NCI-H69 (cell line): Measurements from ENCODE around the gene PACRGL.
A peak's percentile ranks its signal among the peaks of the same experiment; 100 is the strongest.
"Not testable (repeated sequence)": the region's sequence is repeated elsewhere in the genome, so short reads cannot be mapped to it uniquely, and the experiment has no call there.

Experiments
- DNase-seq: peaks from one replicate; lab custom pipeline; 2025; lab: John Stamatoyannopoulos, UW

The PACRGL gene

GRCh38 chr4:20723463-20723862 lies 23.2 kb downstream of the PACRGL start:
- no peak for DNase-seq

GRCh38 chr4:20724915-20725314 lies 24.7 kb downstream of the PACRGL start:
- no peak for DNase-seq

- DNase-seq: no peak
These were observed 35.7 kb downstream of the PACRGL start for GRCh38 chr4:20735931-20736330.

DNA sequence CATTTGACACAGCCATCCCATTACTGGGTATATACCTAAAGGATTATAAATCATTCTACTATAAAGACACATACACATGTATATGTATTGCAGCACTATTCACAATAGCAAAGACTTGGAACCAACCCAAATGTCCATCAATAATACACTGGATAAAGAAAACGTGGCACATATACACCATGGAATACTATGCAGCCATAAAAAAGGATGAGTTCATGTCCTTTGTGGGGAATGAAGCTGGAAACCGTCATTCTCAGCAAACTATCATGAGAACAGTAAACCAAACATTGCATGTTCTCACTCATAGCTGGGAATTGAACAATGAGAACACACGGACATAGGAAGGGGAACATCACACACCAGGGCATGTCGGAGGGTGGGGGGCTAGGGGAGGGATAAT lies 45.7 kb downstream of the PACRGL start:
- DNase-seq: not testable (repeated sequence)

GRCh38 chr4:20752641-20753040 lies 52.4 kb downstream of the PACRGL start:
- no peak for DNase-seq

DNA sequence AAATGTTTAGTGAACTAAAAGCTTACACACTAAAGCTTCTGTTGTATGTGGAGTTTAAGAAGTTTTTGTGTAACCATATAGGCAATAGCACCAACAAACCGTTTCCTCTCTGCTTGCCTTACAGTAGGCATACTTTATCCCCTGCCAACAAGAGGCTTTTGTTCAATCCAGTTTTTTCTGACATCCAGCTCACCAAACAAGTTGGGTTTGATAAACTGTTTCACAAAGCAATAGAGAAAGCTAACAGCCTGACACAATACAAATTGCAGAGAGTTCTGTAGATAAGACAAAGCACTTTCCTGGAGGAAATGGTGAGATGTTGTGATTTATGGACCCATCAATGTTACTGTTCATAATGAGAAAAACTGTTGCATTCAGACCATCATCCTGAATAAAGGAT lies 53.8 kb downstream of the PACRGL start:
- no peak for DNase-seq

DNA sequence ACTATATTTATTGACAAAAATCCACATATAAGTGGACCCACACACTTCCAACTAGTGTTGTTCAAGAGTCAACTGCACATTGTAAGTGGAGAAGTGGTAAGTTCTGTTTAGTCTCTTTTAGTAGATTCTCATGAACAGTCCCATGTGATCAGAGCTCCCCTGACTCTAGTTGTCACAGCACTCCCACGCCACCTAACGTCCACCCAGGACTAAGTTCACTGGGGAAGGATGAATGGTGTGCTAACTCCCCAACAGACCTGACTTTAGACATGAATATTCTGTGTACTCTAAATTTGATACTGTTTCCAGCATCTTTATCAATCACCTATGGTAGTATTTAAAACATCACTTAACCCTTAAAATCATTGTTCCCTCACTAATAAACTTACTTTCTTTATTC lies 59.8 kb downstream of the PACRGL start:
- peak; percentile 1 for DNase-seq

DNA sequence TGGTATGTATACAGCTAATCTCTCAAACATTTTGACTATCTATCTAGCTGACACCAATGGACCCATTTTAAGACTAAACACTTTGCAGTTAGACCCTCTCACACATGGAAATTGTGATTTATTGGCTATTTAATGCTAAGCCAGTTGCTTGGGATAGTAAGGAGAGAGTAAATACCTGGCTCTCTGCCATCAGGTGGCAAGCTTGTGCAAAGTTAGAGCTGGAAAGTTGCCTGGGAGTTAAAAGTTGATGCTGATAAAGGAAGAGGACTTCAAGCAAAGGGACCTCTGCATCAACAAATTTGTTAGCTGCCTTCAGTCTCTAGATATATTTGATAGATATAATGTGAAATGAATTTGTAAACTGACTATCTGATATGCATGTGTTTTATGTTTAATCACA lies 61.1 kb downstream of the PACRGL start:
- no peak for DNase-seq

DNA sequence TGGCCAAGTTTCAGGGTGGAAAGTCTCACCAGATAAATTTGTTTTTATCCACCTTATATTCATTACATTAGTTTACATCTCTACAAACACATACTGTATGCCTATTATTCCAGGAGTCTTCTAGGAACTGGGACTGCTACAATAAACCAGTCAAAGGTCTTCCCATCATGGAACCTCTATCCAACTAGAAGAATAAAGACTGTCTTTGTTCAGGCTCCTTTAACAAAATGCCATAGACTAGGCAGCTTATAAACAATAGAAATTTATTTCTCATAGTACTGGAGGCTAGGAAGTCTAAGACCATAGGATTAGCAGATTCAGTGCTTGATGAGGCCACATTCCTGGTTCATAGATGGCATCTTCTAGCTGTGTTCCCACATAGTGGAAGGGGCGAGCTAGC lies 61.6 kb downstream of the PACRGL start:
- DNase-seq: no peak

GRCh38 chr4:20764366-20764992 lies 64.2 kb downstream of the PACRGL start:
- no peak for DNase-seq

DNA sequence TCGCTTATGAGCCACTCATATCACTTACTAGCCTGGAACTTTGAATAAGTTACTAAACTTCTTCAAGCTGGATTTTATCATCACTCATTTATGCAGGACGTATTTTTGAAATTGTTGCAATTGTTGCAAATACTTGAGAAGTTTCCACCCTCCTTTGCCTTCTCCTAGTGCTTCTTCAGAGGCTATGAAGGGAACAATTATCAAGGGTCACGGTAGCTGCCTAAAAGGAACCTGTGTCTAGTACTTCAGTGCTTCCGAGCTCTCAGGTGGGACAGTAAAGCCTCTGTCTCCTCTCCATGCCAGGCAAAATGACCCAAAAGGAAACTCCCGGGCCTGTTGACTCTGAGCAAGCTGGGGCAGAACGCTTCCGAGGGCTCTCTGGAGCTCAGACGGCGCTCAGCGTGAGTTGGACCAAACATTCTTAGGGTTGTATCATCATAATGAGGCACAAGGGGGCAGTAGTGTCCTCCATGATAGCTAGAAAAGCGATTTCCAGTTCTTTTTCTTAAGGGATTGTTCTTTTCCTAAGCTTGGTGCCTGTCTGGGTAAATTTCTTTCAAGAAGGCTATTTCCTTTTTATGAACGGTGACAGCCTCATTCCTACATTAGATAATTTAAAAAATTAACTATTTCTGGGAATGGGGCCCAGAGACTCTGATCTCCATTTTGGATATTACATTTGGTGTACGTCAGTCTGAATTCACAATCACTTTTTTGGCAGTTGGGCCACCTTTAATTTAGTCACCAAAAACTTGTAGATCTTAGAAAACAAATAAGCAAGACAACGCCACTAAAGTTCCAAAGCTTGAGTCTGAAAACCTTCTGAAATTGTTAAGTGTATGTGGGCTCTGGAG lies 73.1 kb downstream of the PACRGL start:
- DNase-seq: peak; percentile 59

GRCh38 chr4:20778896-20779295 lies 78.6 kb downstream of the PACRGL start:
- DNase-seq: no peak

GRCh38 chr4:20783134-20783533 lies 82.9 kb downstream of the PACRGL start:
- DNase-seq: not testable (repeated sequence)

DNA sequence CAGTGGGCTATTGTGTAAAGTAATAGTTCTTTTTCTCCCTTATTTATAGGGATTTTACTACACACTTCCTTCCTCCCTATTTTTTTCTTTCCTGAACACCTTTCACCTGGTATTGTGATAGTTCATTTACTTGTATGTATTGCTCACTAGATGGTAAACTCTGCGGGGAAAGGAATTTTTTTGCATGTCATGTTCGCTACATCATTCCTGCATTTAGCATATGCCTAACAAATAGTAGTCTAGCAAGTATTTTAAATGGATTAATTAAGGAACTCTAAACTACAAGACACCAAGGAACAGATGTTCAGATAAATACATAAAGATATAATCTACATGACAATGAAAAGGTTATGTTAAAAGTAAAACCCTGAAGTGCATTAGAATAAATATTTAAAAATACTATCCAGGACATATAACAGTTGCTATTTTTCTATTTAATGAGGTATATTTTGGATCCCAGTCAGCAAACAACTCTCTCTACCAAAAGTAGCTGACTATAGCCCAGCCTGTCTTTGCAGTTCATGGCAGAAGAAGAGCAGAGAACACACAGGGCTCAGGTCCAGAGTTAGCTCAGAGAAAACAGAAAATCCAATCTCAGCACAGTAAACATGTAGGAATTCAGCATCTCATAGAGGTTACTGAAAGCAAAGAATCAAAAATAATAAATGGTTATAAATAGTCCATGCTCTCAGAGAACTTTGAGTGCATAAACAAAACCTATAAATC lies 87.8 kb downstream of the PACRGL start:
- DNase-seq: no peak
